HG02571 (cell line): ENCODE results near the gene D2HGDH.
"Not testable (repeated sequence)": the region's sequence is repeated elsewhere in the genome, so short reads cannot be mapped to it uniquely, and the experiment has no call there.

Source experiments
- ATAC-seq: cut with Tn5 transposase; IDR thresholded peaks from one replicate; pipeline ENCODE4 v1.9.1; 2021; ENCODE audit warnings: mild to moderate bottlenecking, moderate library complexity; ENCODE audit not compliant: unreplicated experiment

The D2HGDH gene

DNA sequence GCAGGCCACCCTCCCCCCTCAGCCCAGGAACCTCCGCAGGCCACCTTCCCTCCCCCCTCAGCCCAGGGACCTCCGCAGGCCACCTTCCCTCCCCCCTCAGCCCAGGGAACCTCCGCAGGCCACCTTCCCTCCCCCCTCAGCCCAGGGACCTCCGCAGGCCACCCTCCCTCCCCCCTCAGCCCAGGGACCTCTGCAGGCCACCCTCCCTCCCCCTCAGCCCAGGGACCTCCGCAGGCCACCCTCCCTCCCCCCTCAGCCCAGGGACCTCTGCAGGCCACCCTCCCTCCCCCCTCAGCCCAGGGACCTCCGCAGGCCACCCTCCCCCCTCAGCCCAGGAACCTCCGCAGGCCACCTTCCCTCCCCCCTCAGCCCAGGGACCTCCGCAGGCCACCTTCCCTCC is 71.8 kb downstream of the D2HGDH start:
- not testable (repeated sequence) for ATAC-seq

DNA sequence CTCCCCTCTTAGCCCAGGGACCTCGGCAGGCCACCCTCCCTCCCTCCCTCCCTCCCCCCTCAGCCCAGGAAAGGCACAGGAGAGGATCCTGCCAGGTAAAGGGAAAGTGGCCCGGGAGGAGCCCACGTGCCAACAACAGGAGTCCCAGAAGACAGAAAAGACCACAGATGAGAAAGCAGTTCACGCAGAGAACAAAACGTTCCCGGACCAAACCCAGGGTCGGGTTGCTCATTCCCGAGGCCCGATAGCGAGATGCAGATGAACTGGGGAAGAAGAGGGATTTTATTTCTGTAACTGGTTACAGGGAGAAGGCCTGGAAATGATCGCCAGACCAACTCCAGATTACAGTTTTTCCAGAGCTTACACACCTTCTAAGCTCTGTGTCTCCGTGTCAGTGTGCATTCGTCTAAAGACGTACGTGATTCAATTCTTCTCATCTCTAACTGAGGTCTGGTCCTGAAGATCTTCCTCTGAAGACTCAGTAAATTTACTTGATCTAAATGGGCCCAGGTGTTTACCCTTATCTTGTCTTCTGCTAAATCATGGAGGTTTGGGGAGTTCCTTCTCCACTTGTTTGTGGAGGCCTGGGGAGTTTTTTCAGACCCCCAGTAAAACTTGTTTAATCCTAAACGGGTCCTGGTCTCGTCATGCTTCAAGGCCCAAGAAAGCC is 73.8 kb downstream of the D2HGDH start:
- no peak for ATAC-seq

DNA sequence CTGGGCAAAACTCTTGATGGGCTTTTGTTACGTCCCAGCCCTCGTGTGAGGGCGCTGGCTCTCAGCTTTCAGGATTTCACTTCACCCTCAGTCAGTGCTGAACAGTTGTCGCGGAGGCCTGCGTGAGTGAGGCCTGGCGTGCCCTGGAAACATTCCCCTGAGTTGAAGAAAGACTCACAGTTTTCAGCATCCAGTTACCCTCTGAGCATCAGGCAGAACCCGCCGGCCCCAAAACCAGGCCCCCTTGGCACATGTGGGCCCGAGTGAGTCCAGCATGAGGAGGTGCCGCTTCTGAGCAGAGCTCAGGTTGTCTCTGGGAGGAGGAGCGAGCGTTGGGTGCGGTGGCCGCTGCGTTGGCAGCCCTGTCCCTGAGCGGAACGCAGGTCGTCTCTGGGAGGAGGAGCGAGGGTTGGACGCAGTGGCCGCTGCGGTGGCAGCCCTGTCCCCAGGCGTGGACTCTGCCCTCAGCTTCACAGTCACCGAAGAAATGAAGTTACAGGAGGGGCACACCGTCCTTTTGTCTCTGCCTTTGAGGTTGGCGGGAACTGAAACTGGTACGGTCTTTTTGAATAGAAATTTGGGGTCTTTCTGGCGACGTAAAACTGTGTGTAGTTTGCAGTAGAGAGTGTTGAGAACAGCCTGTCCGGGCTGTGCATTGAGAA is 74.4 kb downstream of the D2HGDH start, which contains the start of gene NEU4:
Gene NEU4 (plus strand): TSS at position 473 of the 662 bp plus-strand sequence. CDS start 5,292 bp downstream, outside the sequence.
- no peak for ATAC-seq

DNA sequence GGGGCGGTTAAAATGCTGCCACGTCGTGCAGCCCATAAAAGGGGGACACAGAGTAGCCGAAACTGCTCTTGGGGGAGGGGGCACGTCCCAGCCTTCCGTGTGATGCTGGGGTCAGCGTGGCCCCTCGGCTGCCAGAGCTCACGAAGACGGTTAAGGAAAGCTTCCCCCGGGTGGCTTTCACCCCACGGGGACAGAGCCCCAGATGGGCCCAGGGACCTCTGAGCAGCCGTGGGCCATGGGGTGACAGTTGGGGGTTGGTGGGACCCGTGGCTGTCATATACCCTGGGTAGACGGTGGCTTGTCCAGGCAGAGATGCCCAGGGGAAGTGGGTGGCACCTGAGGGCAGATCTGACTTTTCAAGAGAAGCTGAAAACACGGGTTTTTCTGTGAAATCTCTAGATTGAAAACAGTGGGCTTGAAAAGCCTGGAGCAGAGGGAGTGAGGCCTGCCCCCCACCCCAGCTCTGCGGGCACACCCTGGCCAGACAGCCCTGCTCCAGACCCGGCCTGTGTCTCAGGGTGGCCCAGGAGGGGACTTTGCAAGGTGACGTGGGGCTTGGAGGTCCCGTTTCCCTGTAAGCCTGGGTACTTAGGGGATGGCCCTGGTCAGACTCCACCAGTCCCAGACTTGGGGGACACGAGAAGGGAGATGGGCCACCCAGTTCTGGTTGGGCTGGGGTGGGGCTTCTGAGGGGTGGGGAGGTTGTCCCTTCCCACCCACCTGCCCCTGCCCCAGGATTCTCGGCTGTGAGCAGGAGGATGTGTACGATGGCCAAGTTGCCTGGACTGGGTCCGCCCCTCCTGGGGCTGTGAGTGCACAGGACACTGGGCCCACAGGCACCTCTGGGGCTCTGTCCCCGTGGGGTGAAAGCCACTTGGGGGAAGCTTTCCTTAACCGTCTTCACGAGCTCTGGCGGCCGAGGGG is 75.2 kb downstream of the D2HGDH start:
- ATAC-seq = no peak

DNA sequence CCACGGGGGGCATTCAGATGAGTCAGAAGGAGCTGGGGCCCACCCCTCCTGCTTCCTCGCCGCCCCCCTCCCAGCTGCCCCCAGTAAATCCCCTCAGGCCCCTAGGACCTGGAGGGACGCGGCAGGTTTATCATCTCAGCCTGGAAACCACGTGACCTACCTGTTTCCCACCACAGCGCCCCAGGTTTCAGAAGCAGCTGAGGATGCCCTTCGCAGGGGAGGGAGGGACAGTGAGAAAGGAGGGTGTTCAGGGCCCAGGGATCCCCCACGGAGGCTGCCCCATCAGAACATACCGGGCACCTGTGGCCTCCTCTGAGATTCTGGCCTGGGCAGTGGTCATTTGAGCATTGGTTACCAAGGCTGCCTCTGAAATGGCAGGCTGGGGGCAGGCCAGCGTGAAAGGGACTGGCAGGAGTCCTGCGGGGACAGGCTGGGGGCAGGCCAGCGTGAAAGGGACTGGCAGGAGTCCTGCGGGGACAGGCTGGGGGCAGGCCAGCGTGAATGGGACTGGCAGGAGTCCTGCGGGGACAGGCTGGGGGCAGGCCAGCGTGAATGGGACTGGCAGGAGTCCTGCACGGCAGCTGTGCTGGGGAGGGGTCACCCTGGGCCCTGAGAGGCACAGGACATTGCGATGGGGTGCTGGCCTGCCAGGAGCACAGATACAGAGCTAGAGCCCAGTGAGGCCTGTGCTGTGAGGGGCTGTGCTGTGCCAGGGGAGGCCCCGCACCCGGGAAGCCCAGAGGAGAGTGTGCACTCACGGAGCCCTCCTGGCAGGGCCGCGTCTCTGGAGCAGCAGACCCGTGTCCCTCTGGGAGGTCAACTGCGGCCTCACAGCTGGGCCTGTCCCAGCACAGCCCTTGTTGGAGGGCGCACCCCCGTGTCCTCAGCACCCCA is 76.1 kb downstream of the D2HGDH start:
- ATAC-seq = no peak

DNA sequence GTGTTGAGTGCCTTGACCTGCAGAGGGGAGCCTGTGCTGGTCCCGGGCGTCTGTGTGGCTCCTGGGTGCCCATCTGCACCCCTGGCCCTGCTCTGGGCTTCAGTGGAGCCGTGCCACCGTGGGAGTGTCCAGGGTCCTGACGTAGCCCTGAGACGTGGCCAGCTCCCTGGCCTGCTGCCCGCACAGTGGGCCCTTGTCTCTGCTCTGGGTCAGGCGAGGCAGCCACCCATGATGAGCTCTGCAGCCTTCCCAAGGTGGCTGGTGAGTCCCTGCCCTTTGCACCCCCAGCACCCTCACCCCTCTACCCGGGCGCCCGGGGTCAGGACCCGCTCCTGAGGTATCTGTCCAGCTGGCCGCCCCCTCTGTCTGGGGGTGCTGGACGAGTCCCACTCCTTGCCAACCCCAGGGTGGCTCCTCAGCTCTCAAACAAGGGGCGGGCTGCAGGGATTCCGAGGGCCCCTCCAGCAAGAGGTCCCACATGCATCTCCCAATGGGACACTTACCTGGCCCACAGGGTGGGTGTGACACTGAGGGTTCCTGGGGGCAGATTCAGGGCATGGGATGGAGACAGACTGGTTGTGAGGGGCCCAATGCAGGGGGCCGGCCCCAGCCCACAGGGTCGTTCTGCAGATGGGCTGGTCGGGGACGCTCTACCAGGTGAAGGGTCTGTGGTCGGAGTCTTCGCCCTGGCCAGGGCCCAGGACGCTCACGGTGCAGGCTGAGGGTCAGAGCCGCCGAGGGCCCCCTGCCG is 76.9 kb downstream of the D2HGDH start:
- ATAC-seq = no peak

DNA sequence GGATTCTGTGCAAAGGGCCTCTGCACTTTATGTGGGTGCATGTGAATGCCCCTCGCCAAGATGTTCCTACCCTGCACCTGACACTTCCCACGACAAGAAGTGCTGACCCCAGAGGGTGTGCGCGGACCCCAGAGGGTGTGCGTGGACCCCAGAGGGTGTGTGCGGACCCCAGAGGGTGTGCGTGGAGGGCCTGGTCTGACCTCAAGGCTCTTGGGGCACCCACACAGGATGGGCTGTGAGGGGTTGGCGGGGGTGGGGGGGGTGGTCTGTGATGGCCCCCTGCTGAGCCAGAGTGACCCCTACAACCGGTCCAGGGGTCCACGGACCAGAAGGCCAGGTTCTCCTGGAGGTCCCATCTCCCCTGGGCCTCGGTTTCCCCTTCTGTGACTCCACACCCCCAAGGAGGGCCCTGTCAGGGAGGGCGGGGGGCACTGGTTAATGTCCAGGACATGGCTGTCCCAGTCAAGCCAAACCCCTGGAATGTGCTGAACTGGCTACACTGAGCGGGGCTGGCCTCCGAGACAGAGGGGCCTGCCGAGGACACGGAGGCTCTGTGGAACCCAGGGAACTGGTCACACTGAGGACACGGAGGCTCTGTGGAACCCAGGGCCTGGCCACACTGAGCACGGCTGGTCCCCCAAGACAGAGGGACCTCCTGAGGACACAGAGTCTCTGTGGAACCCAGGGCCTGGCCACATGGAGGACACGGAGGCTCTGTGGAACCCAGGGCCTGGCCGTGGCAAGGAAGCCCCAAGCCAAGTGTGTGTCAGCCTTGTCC is 77.7 kb downstream of the D2HGDH start:
- no peak for ATAC-seq

DNA sequence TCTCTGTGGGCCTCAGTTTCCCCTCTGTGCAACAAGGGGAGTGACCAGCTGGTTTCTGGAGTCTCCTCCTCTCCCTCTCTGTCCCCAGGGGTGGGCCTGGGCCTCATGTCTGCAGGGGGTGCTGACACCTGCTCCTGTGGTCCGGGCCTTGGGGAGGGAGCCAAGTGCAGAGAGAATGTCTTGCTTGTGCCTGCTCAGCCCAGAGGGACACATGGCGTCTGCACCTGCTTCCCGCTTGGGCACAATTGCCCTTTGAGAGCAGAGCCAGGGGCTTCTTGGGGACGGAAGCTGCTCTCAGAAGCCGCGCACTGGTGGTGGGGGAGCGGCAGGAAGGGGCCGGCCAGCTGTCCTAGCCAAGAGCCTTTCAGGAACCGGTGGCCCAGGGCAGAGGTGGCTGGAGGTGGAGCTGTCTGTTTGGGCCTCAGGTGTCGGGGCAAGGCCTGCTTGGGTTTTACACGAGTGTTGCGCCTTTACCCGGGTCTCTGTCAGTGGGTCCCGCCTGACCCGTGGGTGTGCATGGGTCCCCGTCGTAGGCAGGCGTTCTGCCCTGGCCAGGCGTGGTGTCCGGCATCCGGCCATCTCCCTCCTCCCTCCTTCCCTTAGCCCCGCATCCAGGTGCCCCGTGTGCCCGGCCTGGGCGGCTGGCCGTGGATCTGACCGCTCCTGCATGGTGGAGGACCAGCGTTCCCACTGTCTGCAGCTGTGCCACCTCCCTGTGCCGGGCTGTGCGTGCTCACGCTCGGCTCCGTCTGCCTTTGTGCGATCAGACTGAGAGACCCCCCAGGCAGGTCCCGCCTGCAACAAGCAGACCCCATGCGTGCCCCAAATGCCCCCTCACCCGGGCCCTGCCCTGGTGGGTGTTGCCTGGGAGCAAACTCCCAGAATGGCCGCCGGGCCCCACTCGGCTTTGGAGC is 78.6 kb downstream of the D2HGDH start:
- ATAC-seq = no peak

DNA sequence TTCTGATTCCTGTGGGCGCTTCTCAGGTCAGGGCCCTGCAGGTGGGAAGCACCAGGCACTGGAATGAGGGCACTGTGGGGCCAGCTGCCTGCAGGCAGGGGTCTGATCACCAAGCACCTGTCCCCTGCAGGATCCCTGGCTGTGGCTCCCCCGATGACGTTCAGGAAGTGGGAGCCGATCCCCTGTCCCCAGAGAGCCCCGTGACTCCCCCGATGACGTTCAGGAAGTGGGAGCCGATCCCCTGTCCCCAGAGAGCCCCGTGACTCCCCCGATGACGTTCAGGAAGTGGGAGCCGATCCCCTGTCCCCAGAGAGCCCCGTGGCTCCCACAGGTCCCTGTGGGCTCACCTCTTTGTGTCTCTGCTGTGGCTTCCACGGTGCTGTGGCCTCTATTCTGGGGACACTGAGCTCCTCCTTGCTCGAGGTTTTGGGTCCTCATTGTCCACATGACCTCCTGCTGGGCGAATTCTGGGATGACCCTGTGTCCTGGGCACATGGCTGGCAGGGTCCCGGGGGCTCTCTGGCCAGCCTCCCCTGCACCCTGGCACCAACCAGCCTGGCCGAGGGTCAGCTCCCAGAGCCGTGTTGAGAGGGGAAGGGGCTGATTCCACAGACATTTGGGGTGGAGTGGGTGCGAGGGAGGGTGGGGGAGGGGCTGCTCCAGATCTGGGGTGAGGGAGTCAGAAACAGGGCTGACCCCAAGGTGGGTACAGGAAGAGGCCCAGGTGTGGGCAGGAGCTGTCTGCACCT is 79.4 kb downstream of the D2HGDH start:
- ATAC-seq = no peak

DNA sequence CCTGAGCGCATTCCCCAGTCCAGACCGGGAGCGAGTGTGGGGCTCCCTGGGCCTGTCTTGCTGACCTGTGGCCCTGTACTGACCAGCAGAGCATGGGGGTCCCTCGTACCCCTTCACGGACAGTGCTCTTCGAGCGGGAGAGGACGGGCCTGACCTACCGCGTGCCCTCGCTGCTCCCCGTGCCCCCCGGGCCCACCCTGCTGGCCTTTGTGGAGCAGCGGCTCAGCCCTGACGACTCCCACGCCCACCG is 79.9 kb downstream of the D2HGDH start:
- ATAC-seq = no peak

DNA sequence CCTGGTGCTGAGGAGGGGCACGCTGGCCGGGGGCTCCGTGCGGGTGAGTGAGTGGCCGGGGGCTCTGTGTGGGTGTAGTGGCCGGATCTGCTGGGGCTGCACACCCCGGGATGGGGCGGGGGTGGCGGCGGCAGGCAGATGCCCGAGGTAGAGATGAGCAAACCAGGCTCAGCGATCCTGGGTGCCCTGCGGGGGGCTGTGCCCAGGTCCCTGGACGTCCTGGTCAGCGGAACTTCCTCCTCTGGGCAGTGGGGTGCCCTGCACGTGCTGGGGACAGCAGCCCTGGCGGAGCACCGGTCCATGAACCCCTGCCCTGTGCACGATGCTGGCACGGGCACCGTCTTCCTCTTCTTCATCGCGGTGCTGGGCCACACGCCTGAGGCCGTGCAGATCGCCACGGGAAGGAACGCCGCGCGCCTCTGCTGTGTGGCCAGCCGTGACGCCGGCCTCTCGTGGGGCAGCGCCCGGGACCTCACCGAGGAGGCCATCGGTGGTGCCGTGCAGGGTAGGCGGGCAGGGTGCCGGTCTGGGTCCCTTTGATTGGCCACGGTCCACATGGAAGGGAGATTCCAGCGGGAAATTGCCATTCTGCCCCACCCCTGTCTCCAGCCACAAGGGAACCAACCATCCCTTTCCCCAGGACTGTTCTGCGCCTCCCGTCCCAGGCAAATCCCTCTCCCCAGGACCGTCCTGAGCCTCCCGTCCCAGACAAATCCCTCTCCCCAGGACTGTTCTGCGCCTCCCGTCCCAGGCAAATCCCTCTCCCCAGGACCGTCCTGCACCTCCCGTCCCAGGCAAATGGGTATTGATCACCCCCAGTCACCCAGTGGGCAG is 80.4 kb downstream of the D2HGDH start:
- no peak for ATAC-seq

DNA sequence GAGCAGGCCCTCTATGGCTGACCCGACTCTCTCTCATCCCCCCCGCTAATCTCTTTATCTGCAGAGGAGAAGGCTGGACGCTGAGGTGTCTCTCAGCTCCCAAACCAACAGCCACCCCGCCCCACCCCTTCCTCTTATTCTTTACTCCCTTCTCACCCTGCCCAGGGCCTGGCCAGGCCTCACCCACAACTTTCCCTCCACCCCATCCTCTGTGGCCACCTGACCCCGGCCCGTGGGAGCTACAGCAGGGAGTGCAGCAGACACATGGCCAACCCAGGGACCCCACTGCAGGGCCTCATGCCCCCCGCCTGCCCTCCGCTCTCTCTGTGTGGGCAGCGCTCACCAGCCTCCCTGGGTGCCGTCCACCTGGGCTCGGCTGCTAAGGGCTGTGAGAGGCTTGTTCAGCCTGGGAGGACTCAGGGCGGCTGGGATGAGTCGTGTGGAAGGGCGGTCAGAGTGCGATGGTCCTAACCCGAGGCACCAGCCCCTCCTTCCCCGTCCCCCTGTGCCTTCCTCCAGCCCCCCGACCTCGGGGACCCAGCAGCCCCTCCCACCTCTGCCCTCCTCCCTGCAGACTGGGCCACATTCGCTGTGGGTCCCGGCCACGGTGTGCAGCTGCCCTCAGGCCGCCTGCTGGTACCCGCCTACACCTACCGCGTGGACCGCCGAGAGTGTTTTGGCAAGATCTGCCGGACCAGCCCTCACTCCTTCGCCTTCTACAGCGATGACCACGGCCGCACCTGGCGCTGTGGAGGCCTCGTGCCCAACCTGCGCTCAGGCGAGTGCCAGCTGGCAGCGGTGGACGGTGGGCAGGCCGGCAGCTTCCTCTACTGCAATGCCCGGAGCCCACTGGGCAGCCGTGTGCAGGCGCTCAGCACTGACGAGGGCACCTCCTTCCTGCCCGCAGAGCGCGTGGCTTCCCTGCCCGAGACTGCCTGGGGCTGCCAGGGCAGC is 81.3 kb downstream of the D2HGDH start:
- ATAC-seq = no peak

DNA sequence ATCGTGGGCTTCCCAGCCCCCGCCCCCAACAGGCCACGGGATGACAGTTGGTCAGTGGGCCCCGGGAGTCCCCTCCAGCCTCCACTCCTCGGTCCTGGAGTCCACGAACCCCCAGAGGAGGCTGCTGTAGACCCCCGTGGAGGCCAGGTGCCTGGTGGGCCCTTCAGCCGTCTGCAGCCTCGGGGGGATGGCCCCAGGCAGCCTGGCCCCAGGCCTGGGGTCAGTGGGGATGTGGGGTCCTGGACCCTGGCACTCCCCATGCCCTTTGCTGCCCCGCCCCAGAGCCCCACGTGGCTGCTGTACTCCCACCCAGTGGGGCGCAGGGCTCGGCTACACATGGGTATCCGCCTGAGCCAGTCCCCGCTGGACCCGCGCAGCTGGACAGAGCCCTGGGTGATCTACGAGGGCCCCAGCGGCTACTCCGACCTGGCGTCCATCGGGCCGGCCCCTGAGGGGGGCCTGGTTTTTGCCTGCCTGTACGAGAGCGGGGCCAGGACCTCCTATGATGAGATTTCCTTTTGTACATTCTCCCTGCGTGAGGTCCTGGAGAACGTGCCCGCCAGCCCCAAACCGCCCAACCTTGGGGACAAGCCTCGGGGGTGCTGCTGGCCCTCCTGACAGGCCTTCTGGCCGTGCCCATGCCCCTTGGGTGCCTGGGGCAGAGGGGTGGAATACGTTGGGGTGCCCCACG is 82.1 kb downstream of the D2HGDH start:
- no peak for ATAC-seq

DNA sequence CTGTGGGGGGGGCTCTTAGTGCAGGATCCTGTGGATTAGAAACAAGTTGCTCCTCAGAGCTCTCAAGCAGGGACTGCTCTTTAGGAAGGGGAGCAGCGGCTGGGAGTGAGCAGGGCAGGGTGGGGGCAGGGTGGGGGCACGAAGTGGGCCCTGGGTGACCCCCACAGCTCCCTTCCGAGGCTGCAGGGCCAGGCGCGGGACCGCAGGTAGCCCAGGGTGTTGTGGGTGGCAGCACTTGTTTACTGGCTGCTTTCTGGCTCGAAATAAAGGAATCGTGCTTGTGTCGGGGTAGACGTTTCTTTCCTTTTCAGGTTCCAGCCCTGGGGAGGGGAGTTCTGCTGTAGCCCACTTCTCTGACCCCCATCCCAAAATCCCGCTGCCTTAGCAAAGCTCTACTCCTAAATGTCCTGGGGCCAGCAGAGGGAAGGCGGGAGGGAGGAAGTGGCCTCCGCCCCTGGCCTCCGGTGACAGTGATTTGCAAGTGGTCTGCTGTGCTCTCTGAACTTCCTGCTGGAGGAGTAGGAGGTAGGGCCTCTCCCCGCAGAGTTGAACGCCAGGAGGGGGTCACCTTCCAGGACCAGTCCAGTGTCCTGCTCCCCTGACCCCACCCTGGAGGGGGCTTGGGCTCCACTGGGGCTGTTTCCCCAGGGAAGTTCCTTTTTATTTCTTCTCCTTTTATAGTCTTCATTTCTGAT is 82.8 kb downstream of the D2HGDH start:
- no peak for ATAC-seq
